WERI-Rb-1 (cell line): Measurements from ENCODE around the gene TMEM236.

Experiments used
- DNase-seq: peaks from one replicate; pipeline ENCODE4 v3.0.0-alpha.2; 2020
- H3K27ac ChIP-seq: fragments of 250-450 bp; sonication (Bioruptor Pico); 2 replicates; pipeline ENCODE4 v1.5.1; 2020; ENCODE audit warnings: mild to moderate bottlenecking, moderate library complexity
- H3K27me3 ChIP-seq: fragments of 250-450 bp; sonication (Bioruptor Pico); 2 replicates; pipeline ENCODE4 v1.5.1; 2021; ENCODE audit warnings: mild to moderate bottlenecking, low read depth, moderate library complexity; ENCODE audit not compliant: insufficient read depth, severe bottlenecking
- H3K36me3 ChIP-seq: fragments of 250-450 bp; sonication (Bioruptor Pico); 2 replicates; pipeline ENCODE4 v1.5.1; 2020; ENCODE audit warnings: mild to moderate bottlenecking, moderate library complexity
- H3K4me3 ChIP-seq: 2 replicates; pipeline ENCODE4 v1.5.1; 2011; ENCODE audit warnings: low read depth, mild to moderate bottlenecking, control low read depth, low read length
- H3K9me3 ChIP-seq: fragments of 250-450 bp; sonication (Bioruptor Pico); 2 replicates; pipeline ENCODE4 v1.5.1; 2021; ENCODE audit warnings: mild to moderate bottlenecking, moderate library complexity; ENCODE audit not compliant: severe bottlenecking
- TF ChIP-seq, protein P1 (sequence below): IDR thresholded peaks from 2 replicates; pipeline ENCODE4 v1.5.1; 2011; ENCODE audit warnings: low read depth, mild to moderate bottlenecking, control low read depth, inconsistent platforms, low read length

The TMEM236 gene

GRCh38 chr10:17783751-17784150 is 31.8 kb downstream of the TMEM236 start:
- H3K27ac ChIP-seq = no peak overlapping the region
- no peak overlapping the region for H3K4me3 ChIP-seq
- no peaks in the 10 kb centered on the region for H3K36me3 ChIP-seq
- TF ChIP-seq, protein P1, sequence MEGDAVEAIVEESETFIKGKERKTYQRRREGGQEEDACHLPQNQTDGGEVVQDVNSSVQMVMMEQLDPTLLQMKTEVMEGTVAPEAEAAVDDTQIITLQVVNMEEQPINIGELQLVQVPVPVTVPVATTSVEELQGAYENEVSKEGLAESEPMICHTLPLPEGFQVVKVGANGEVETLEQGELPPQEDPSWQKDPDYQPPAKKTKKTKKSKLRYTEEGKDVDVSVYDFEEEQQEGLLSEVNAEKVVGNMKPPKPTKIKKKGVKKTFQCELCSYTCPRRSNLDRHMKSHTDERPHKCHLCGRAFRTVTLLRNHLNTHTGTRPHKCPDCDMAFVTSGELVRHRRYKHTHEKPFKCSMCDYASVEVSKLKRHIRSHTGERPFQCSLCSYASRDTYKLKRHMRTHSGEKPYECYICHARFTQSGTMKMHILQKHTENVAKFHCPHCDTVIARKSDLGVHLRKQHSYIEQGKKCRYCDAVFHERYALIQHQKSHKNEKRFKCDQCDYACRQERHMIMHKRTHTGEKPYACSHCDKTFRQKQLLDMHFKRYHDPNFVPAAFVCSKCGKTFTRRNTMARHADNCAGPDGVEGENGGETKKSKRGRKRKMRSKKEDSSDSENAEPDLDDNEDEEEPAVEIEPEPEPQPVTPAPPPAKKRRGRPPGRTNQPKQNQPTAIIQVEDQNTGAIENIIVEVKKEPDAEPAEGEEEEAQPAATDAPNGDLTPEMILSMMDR = no peak
- DNase-seq = no peak
- H3K27me3 ChIP-seq = no peaks in the 10 kb centered on the region
- H3K9me3 ChIP-seq = no peaks in the 10 kb centered on the region

- Histone ChIP-seq H3K4me3 (no peak overlapping the region), H3K27ac (no peak overlapping the region), H3K9me3 (no peaks in the 10 kb centered on the region), H3K36me3 (no peaks in the 10 kb centered on the region), H3K27me3 (no peaks in the 10 kb centered on the region)
- DNase-seq = no peak
- TF ChIP-seq, protein P1 = no peak
These were observed 32.7 kb downstream of the TMEM236 start for GRCh38 chr10:17784688-17785087.

- DNase-seq = no peak
- no peak overlapping the region for H3K4me3 ChIP-seq
- H3K9me3 ChIP-seq = no peaks in the 10 kb centered on the region
- TF ChIP-seq, protein P1 = no peak
- H3K36me3 ChIP-seq = no peaks in the 10 kb centered on the region
- H3K27me3 ChIP-seq = no peaks in the 10 kb centered on the region
- H3K27ac ChIP-seq = no peak overlapping the region
These were observed 33.4 kb downstream of the TMEM236 start for GRCh38 chr10:17785276-17785930.

DNA sequence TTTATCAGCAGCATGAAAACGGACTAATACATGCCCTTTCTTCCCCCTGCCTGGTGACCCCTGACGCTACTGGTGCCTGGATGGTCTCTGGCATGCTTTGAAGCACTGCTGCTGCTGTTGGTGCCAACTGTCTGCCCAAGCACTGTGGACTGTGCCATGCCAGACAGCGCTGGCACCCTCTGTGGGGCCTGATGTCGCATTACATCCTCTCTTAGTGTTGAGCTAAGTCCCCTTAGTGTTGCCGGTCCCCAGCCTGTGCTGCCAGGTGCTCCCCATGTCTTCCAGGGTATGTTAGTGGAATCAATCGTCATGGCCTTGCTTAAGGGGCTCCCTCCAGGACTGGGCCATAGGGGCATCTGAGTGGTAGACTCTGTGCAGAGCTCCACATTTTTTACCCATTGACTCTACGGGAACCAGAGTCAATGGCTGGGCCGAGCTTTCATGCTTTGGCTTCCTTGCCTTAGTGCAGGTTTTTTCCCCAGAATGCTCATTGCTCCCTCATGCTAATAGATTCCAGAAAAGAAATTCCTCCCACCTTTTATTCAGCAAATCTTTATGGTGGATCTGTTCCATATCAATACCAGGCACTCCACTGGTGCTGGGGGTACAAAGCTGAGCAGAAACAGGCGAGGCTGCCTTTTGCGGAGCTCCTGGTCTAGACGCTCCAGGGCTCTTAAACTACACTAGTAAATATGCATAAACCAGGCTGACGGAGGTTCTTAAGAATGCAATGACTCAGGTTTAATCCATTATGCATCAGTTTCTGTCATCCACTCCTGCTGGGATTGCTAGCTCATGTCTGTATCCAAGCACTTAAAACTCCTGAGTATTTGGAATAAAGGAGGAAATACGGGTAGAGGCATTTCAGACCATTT is 35.3 kb downstream of the TMEM236 start:
- Histone ChIP-seq H3K4me3 (no peak overlapping the region), H3K27ac (no peak overlapping the region), H3K36me3 (no peaks in the 10 kb centered on the region), H3K9me3 (no peaks in the 10 kb centered on the region), H3K27me3 (no peaks in the 10 kb centered on the region)
- TF ChIP-seq, protein P1 = no peak
- DNase-seq = no peak

- Histone ChIP-seq H3K27me3 (no peaks in the 10 kb centered on the region), H3K4me3 (no peak overlapping the region), H3K36me3 (no peaks in the 10 kb centered on the region), H3K27ac (no peak overlapping the region), H3K9me3 (no peaks in the 10 kb centered on the region)
- no peak for DNase-seq
- TF ChIP-seq, protein P1 = no peak
These were observed 36.6 kb downstream of the TMEM236 start for GRCh38 chr10:17788646-17789045.
